ENCODE data around the gene RAB37.

Gene RAB37

GRCh38 chr17:74728033-74728701 lies 8.9 kb upstream of the RAB37 start:
- H3K27ac ChIP-seq, result no peak overlapping the region
- TF ChIP-seq CTCF (IDR thresholded peaks at IDR 0.05), result no peak
- no peak for TF ChIP-seq ZFX (IDR thresholded peaks at IDR 0.05; ENCODE audit: borderline replicate concordance)

DNA sequence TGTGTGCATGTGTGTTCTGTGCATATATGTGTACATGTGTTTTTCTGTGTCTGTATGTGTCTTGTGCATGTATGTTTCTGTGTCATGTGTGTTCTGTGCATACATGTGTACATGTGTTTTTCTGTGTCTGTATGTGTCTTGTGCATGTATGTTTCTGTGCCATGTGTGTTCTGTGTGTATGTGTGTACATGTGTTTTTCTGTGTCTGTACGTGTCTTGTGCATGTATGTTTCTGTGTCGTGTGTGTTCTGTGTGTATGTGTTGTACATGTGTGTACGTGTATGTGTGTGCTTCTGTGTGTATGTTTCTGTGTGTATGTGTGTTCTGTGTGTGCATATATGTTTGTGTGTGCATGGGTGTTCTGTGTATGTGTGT lies 8.4 kb upstream of the RAB37 start:
- TF ChIP-seq CTCF (IDR thresholded peaks at IDR 0.05), result no peak
- no peak for TF ChIP-seq ZFX (IDR thresholded peaks at IDR 0.05; ENCODE audit: borderline replicate concordance)

DNA sequence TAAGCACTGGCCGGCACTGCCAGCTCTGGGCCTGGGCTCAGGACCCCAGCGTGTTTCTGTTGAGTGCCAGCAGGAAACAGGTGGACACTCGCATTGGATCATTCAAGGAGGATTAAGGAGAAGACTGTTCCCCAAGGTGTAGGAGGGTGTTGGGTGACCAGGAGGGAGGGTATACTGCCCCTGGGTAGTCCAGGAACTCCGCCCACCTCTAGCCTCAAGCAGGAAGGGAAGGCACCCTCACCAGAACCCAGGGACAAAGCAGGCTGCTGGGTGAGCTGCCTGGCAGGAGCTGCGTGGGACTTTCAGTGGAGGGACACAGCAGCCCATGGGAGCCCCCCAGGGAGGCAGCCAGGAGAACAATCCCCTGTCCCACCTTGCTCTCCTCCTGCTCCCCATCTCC lies 7.7 kb upstream of the RAB37 start:
- no peak overlapping the region for H3K27ac ChIP-seq
- TF ChIP-seq ZFX (IDR thresholded peaks at IDR 0.05; ENCODE audit: borderline replicate concordance), result no peak
- no peak for TF ChIP-seq CTCF (IDR thresholded peaks at IDR 0.05)

More for the DNA sequence above, 8.4 kb upstream of the RAB37 start:
- H3K27ac ChIP-seq, result no peak overlapping the region

DNA sequence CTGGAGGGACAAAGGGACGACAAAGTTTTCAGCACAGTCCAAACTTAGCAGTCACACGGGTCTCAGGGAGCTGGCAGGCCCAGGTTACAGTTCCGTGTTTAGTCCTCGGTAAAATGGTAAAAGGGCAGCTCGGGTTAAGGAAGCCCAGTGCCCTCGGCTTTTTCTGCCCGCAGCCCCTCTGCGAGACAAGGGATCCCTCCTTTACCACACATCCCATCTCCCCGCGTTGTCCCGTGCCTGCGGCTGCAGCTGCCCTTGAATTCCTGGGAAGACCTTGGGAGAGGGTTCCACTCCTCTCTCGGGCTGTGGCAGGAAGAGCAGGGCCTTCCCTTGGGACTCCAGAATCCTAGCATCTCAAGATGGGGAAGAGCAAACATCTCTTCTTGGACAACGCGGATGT lies 7.2 kb upstream of the RAB37 start:
- TF ChIP-seq ZFX (IDR thresholded peaks at IDR 0.05; ENCODE audit: borderline replicate concordance), result no peak
- no peak overlapping the region for H3K27ac ChIP-seq

DNA sequence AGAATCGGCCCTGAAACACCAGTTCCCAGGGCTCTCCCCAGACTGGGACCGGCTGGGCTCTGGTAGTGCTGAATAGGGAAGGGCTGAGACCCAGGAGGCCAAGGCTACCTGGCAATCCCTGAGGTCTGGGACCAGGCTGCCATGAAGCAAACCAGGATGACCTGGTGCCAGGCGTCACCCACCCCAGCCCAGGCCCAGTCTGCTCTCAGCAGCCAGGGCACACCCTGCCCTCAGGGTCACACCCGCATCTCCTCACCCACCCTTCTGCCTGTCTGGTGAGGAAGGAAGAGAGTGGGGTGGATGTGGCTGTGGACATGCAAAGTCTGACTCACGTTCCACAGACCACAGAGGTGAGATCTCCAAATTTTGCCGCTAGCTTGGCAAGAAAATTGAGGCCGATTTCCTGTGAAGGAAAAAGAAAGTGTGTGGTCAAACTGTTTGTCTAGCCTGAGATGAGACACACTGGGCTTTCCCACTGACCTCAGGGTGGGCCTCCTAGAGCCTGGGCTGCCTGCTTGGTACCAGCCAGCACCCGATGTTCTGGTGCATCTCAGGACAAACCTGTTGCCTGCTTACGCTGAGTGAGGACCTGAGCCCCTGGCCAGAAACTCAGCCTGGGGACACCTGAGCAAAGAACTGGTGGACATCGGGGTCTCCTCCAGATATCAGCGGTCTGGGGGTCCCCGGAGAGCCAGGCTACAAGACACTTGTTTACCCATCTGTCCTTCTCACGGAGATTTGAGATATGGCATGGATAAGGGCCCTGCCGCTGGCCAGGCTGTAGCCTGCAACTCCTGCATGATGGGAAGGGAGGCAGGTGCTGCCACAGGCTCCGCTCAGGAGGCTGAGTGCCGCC lies 6.3 kb upstream of the RAB37 start:
- TF ChIP-seq CTCF (IDR thresholded peaks at IDR 0.05) (no peak), ZFX (IDR thresholded peaks at IDR 0.05; ENCODE audit: borderline replicate concordance) (no peak)
- H3K27ac ChIP-seq, result no peak overlapping the region

DNA sequence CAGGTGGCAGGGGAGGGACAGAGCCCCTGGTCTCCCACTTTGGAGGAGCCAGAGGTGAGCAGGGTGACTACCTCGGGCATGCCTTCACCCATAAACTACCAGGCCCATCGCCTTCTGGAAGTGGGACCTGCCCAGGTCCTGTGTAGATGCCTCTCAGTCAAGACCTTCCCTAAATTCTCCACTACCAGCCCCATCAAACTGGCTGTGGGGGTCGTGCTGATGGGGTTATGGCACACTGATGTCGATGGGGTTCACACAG lies 5.8 kb upstream of the RAB37 start:
- no peak for TF ChIP-seq CTCF (IDR thresholded peaks at IDR 0.05)
- no peak for TF ChIP-seq ZFX (IDR thresholded peaks at IDR 0.05; ENCODE audit: borderline replicate concordance)
- no peak overlapping the region for H3K27ac ChIP-seq

DNA sequence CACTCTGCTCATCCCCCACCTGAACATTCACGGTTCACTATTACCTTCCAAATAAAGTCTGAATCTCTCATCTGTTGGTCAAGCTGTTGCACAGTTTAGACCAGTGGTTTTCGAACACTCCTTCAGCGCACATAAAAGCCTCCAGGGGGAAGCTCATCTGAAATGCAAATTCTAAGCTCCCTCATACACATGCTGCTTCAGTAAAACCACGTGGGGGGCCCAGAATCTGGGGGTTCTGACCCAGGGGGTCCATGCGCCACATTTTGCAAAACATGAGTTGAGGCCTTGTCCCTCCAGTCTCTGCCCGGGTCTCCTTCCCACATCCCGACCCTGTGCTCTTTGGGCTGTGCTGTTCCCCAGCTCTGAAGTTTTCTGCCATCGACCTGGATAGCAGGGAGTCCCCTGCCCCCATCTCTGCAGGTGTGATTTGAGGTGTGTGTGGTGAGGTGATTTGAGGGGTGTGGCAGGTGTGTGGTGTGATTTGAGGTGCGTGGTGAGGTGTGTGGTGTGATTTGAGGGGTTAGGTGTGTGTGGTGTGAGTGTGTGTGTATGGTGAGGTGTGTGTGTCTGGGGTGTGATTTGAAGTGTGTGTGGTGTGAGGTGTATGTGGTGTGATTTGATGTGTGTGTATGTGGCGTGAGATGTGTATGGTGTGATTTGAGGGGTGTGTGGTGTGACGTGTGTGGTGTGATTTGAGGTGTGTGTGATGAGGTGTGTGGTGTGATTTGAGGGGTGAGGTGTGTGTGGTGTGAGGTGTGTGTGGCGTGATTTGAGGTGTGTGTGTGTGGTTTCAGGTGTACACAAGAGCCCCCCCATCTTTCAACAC lies 4.8 kb upstream of the RAB37 start:
- no peak overlapping the region for H3K27ac ChIP-seq
- TF ChIP-seq CTCF (IDR thresholded peaks at IDR 0.05), result no peak
- no peak for TF ChIP-seq ZFX (IDR thresholded peaks at IDR 0.05; ENCODE audit: borderline replicate concordance)

Data from 22Rv1 (cell line).